Naive thymus-derived CD4-positive, alpha-beta T cell (primary cell): ENCODE data around the gene NAGK. TPM values are rescaled to one million over a fixed set of nuclear protein-coding genes. Genes with fewer than 3 reads are reported as not detected.
A peak's percentile ranks its signal among the peaks of the same experiment; 100 is the strongest.
"Not testable (repeated sequence)": the region's sequence is repeated elsewhere in the genome, so short reads cannot be mapped to it uniquely, and the experiment has no call there.

Source experiments
- ATAC-seq: fragments of 150-1000 bp; cut with Tn5 transposase; 2 replicates; pipeline ENCODE4 v1.10.0; 2021; ENCODE audit warnings: mild to moderate bottlenecking, moderate library complexity
- CTCF ChIA-PET: fragments of 350-600 bp; sonication (Branson Sonifier 250); formaldehyde crosslinking; loops from one replicate; lab custom pipeline; 2021; ENCODE audit warnings: antibody characterized with exemption; lab: Charles Lee
- POLR2A ChIA-PET: fragments of 350-600 bp; sonication (Branson Sonifier 250); formaldehyde crosslinking; loops from one replicate; lab custom pipeline; 2021; ENCODE audit warnings: antibody characterized with exemption, inconsistent platforms; lab: Charles Lee
- DNase-seq, 9 donors: peaks; one replicate each; pipeline versions ENCODE4 v3.0.0 to v3.0.0-alpha.2; 2020 to 2022; ENCODE audit warnings: mixed read lengths in 1 of 9
- H3K27ac ChIP-seq: one replicate; pipeline ENCODE4 v1.7.0; 2013; ENCODE audit warnings: mild to moderate bottlenecking, low read depth, low read length, moderate library complexity
- H3K27me3 ChIP-seq, 2 donors: one replicate each; pipeline ENCODE4 v1.7.0; 2013; ENCODE audit warnings: low read length in 2 of 2, mild to moderate bottlenecking in 2 of 2, moderate library complexity in 2 of 2; ENCODE audit not compliant: control insufficient read depth in 2 of 2, insufficient read depth in 2 of 2
- H3K36me3 ChIP-seq, 3 experiments: 1 replicate in 2 of 3; 2 replicates in 1 of 3; pipeline ENCODE4 v1.7.0; 2013; ENCODE audit warnings: low read length in 3 of 3, mild to moderate bottlenecking in 3 of 3, moderate library complexity in 1 of 3; ENCODE audit not compliant: insufficient read depth in 3 of 3, control insufficient read depth in 2 of 3
- H3K4me1 ChIP-seq, 2 donors: one replicate each; pipeline ENCODE4 v1.7.0; 2013; ENCODE audit warnings: low read length in 2 of 2, mild to moderate bottlenecking in 2 of 2, moderate library complexity in 1 of 2; ENCODE audit not compliant: control insufficient read depth in 2 of 2, insufficient read depth in 2 of 2
- H3K4me3 ChIP-seq: 2 replicates; pipeline ENCODE4 v1.7.0; 2013; ENCODE audit warnings: mild to moderate bottlenecking, low read length
- H3K9me3 ChIP-seq, 3 experiments: 1 replicate in 2 of 3; 2 replicates in 1 of 3; pipeline ENCODE4 v1.7.0; 2013; ENCODE audit warnings: low read length in 3 of 3; ENCODE audit not compliant: control insufficient read depth in 2 of 3
- H3K27ac Mint-ChIP-seq, 9 donors: one replicate each; pipeline ENCODE4 v1.8.0; 2020 to 2022; ENCODE audit warnings: mixed read lengths in 9 of 9, mild to moderate bottlenecking in 8 of 9, moderate library complexity in 5 of 9, inconsistent platforms in 2 of 9
- H3K27me3 Mint-ChIP-seq, 5 donors: one replicate each; pipeline ENCODE4 v1.8.0; 2021 to 2022; ENCODE audit warnings: mixed read lengths in 5 of 5, mild to moderate bottlenecking in 1 of 5
- H3K36me3 Mint-ChIP-seq, 5 donors: one replicate each; pipeline ENCODE4 v1.8.0; 2020 to 2022; ENCODE audit warnings: mixed read lengths in 5 of 5, mild to moderate bottlenecking in 3 of 5, inconsistent platforms in 1 of 5
- H3K4me1 Mint-ChIP-seq, 7 donors: one replicate each; pipeline ENCODE4 v1.8.0; 2020 to 2022; ENCODE audit warnings: mixed read lengths in 7 of 7, mild to moderate bottlenecking in 3 of 7, inconsistent platforms in 1 of 7
- H3K4me3 Mint-ChIP-seq, 10 donors: one replicate each; pipeline ENCODE4 v1.8.0; 2020 to 2022; ENCODE audit warnings: mild to moderate bottlenecking in 10 of 10, mixed read lengths in 10 of 10, moderate library complexity in 6 of 10, inconsistent platforms in 2 of 10
- H3K9me3 Mint-ChIP-seq, 11 donors: one replicate each; pipeline ENCODE4 v1.8.0; 2020 to 2022; ENCODE audit warnings: mixed read lengths in 11 of 11, mild to moderate bottlenecking in 4 of 11, inconsistent platforms in 1 of 11, moderate library complexity in 1 of 11
- intact Hi-C, 2 donors: fragments of 100-400 bp; cut with micrococcal nuclease; formaldehyde crosslinking; loops; one replicate each; pipeline ENCODE4 v1.15.1; 2023
- polyA plus RNA-seq, 2 donors: library from polyadenylated mRNA; unstranded; fragments of 300-500 nt; fragmentation: Illumina TruSeq; gene quantifications; one replicate each; pipeline ENCODE4 v1.2.3, GENCODE V29; 2021
- total RNA-seq, 6 experiments: library from RNA in 5 of 6; stranded (reverse) in 5 of 6; gene quantifications; 1 replicate in 5 of 6; 2 replicates in 1 of 6; pipeline ENCODE4 v1.2.3 and lab custom pipeline; 2021 to 2026

Gene NAGK
- total and polyA plus RNA-seq, 7 experiments from 2014 or later: 44.8 to 169 (median 120) TPM

DNA sequence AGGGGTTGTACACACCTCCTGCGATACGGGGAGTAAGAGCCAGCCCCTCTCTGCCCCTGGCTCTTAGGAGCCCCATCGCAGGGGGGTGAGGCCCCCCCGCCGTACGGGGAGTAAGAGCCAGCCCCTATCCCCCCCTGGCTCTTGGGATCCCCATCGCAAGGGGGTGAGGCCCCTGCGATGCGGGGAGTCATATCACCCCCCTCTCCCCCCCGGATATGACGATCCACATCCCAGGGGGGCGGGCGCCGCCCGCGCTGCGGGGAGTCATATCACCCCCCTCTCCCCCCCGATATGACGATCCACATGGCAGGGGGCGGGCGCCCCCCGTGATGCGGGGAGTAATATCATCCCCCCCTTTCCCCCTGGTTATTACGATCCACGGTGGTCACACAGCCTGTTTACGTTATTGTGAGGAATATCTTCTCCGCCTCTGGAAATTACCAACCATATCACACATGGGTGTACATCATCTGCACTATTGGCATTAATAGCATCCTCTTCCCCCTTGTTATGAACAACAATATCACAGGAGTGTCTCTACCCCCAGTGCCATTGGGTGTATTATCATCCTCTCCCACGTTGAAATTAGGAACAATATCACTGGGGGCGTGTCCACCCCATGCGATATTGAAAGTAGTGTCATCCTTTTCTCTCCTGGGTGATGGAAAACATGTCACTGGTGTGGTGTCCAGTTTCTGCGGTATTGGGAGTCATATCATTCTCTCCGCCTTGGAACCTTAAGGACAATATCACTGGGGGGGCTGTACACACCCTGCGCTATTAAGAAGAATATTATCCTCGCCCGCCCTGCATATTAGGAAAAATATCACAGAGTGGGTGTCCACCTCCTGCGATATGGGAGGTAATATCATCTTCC is 24.7 kb upstream of the NAGK start:
- no peak overlapping the region for H3K4me3 Mint-ChIP-seq
- ChIA-PET CTCF (no interaction called here), POLR2A (no interaction called here)
- no peaks in the 10 kb centered on the region for H3K27me3 ChIP-seq
- no peaks in the 10 kb centered on the region for H3K36me3 Mint-ChIP-seq
- H3K27me3 Mint-ChIP-seq: peaks cover 0 to 19% (median 9%) of the 10 kb centered on the region in 5 donors
- no peaks in the 10 kb centered on the region for H3K36me3 ChIP-seq
- no peaks in the 10 kb centered on the region for H3K4me1 Mint-ChIP-seq
- no peak overlapping the region for H3K27ac ChIP-seq
- ATAC-seq (no peak), DNase-seq (peak in 1 of 9 donors; percentile 15)
- H3K9me3 ChIP-seq: no peaks in the 10 kb centered on the region
- H3K4me3 ChIP-seq: no peak overlapping the region
- intact Hi-C loops: loop anchor here in 1 of 2 donors (2.0 kb wide), 1 partner anchor 25 kb away; the partner anchor contains the start of gene NAGK
- H3K9me3 Mint-ChIP-seq: no peaks in the 10 kb centered on the region
- H3K4me1 ChIP-seq: no peaks in the 10 kb centered on the region
- H3K27ac Mint-ChIP-seq: no peak overlapping the region

DNA sequence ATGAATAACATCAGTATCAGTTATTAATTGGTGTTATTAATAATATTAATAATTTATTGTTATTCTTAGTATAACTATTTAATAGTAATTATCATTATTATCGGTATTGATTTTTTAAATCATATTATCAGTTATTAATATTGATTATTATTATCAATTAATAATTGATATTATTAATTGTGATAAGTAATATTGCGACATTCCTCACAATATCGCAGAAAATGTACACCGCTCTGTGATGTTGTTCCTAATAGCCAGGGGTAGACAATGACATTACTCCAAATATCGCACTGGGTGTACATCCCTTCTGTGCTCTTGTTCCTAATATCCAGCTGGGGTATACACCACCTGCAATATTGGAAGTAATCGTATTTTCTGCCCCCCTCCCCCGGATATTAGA is 23.3 kb upstream of the NAGK start:
- Mint-ChIP-seq H3K27ac (no peak overlapping the region), H3K27me3 (peaks cover 0 to 17% (median 9%) of the 10 kb centered on the region in 5 donors), H3K9me3 (no peaks in the 10 kb centered on the region), H3K36me3 (no peaks in the 10 kb centered on the region), H3K4me1 (peaks cover 0 to 9% (median 0%) of the 10 kb centered on the region in 7 donors), H3K4me3 (no peak overlapping the region)
- Histone ChIP-seq H3K27me3 (no peaks in the 10 kb centered on the region), H3K4me1 (no peaks in the 10 kb centered on the region), H3K27ac (no peak overlapping the region), H3K9me3 (no peaks in the 10 kb centered on the region), H3K4me3 (no peak overlapping the region), H3K36me3 (no peaks in the 10 kb centered on the region)
- ChIA-PET POLR2A (no interaction called here), CTCF (no interaction called here)
- intact Hi-C loops: loop anchor here in 1 of 2 donors (2.0 kb wide), 1 partner anchor 24 kb away; the partner anchor contains the start of gene NAGK
- no peak for DNase-seq
- no peak for ATAC-seq

DNA sequence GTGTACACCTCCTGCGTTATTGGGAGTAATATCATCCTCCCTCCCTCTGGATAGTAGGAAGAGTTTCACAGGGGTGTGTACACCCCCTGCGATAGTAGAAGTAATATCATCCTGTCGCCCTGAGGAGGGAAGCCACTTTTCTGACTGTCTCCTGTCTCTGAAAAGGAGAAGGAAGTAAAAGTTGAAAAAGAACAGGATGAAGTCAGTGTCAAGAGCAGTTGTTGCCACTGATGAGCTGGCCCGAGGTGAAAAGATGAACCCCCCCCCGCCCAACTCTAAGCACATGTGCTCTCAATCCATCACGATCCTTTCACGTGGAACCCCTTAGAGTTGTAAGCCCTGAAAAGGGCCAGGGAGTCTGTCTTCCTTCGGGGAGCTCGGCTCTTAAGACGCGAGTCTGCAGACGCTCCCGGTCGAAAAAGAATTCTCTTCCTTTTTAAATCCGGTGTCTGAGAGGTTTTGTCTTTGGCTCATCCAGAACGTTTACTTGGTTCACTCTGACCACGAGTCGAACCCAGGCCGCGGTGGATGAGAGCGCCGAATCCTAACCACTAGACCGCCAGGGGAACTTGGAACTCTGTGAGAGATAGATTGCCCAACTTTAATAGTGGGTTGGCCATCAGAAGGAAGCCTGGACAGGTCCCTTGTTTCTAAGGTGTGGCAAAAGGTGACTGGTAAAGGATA is 22.4 kb upstream of the NAGK start:
- Histone ChIP-seq H3K9me3 (no peaks in the 10 kb centered on the region), H3K4me1 (no peaks in the 10 kb centered on the region), H3K27ac (no peak overlapping the region), H3K36me3 (no peaks in the 10 kb centered on the region), H3K4me3 (no peak overlapping the region), H3K27me3 (no peaks in the 10 kb centered on the region)
- POLR2A ChIA-PET: no interaction called here
- DNase-seq: no peak
- Mint-ChIP-seq H3K4me1 (peaks cover 0 to 9% (median 0%) of the 10 kb centered on the region in 7 donors), H3K9me3 (no peaks in the 10 kb centered on the region), H3K36me3 (no peaks in the 10 kb centered on the region), H3K27ac (no peak overlapping the region), H3K4me3 (no peak overlapping the region), H3K27me3 (peaks cover 0 to 15% (median 9%) of the 10 kb centered on the region in 5 donors)
- intact Hi-C loops: loop anchor here in 1 of 2 donors (2.0 kb wide), 1 partner anchor 23 kb away; the partner anchor contains the start of gene NAGK
- CTCF ChIA-PET: no interaction called here
- peak; percentile 37 for ATAC-seq

DNA sequence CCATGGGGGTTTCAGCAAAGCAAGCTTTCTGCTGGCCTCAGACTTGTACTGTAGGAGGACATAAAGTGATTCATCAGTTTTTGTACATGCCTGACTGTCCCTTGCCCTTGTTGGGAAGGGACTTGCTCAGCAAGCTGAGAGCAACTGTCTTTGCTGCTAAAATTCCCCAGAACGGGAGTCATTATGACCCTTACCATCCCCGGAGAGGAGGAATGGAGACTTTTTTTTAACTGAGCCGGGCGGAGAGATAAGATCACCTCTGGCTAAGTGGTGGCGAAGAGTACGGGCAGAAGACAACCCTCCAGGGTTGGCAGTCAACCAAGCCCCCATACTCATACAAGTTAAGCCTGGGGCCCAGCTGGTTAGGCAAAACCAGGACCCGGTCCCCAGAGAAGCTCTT is 20.4 kb upstream of the NAGK start:
- intact Hi-C loops: no loop called here
- H3K27me3 ChIP-seq: no peaks in the 10 kb centered on the region
- Mint-ChIP-seq H3K27me3 (peaks cover 0 to 15% (median 7%) of the 10 kb centered on the region in 5 donors), H3K27ac (no peak overlapping the region), H3K9me3 (no peaks in the 10 kb centered on the region), H3K4me1 (peaks cover 0 to 9% (median 0%) of the 10 kb centered on the region in 7 donors), H3K36me3 (no peaks in the 10 kb centered on the region), H3K4me3 (no peak overlapping the region)
- H3K4me1 ChIP-seq: no peaks in the 10 kb centered on the region
- H3K4me3 ChIP-seq: no peak overlapping the region
- H3K36me3 ChIP-seq: no peaks in the 10 kb centered on the region
- ChIA-PET CTCF (no interaction called here), POLR2A (no interaction called here)
- no peaks in the 10 kb centered on the region for H3K9me3 ChIP-seq
- no peak for ATAC-seq
- no peak for DNase-seq
- no peak overlapping the region for H3K27ac ChIP-seq

- peak overlapping the region in 2 of 9 donors; percentile 10 to 43 for H3K27ac Mint-ChIP-seq
- ATAC-seq, H3K9me3 ChIP-seq, H3K9me3 Mint-ChIP-seq, CTCF ChIA-PET, H3K27ac ChIP-seq, H3K4me3 Mint-ChIP-seq, H3K4me3 ChIP-seq, H3K4me1 ChIP-seq, H3K36me3 Mint-ChIP-seq, H3K36me3 ChIP-seq, H3K27me3 ChIP-seq, H3K4me1 Mint-ChIP-seq, H3K27me3 Mint-ChIP-seq: not testable (repeated sequence)
- DNase-seq: peak in 2 of 9 donors; percentile 32 to 43
- POLR2A ChIA-PET: interaction anchor here (1.1 kb wide), 1 partner anchor 18 kb away, joined by 4 read pairs; the partner anchor contains the start of gene NAGK
- intact Hi-C loops: loop anchor here in 1 of 2 donors (1.0 kb wide), 2 partner anchors 18 to 80 kb away; partner anchors contain the start of genes MCEE, MPHOSPH10 and NAGK
Observed at GRCh38 chr2:71049704-71050360, 18.6 kb upstream of the NAGK start.

GRCh38 chr2:71055206-71055740 is 13.2 kb upstream of the NAGK start:
- H3K4me3 Mint-ChIP-seq, POLR2A ChIA-PET, H3K9me3 ChIP-seq, H3K4me1 ChIP-seq, H3K27ac ChIP-seq, H3K9me3 Mint-ChIP-seq, CTCF ChIA-PET, H3K27ac Mint-ChIP-seq, H3K36me3 Mint-ChIP-seq, H3K4me3 ChIP-seq, H3K4me1 Mint-ChIP-seq, DNase-seq, H3K36me3 ChIP-seq, H3K27me3 ChIP-seq, intact Hi-C loops, ATAC-seq: not testable (repeated sequence)
- peaks cover 1 to 16% (median 7%) of the 10 kb centered on the region in 5 donors for H3K27me3 Mint-ChIP-seq
